AG08395 (cell line): Measurements from ENCODE around the gene KLHL26.
"Not testable (repeated sequence)": the region's sequence is repeated elsewhere in the genome, so short reads cannot be mapped to it uniquely, and the experiment has no call there.

Experiments used
- DNase-seq: peaks from one replicate; pipeline ENCODE4 v3.0.0; 2012; ENCODE audit warnings: mixed read lengths, low spot score

Gene KLHL26

GRCh38 chr19:18663940-18664530 lies 27.2 kb downstream of the KLHL26 start:
- no peak for DNase-seq

GRCh38 chr19:18665771-18666202 lies 29.0 kb downstream of the KLHL26 start:
- DNase-seq, result no peak

GRCh38 chr19:18666317-18666716 lies 29.5 kb downstream of the KLHL26 start:
- DNase-seq, result no peak

GRCh38 chr19:18666784-18667183 lies 30.0 kb downstream of the KLHL26 start:
- DNase-seq, result no peak

- no peak for DNase-seq
Observed at GRCh38 chr19:18667531-18668251, 30.9 kb downstream of the KLHL26 start.

- DNase-seq, result no peak
Observed at GRCh38 chr19:18668252-18668631, 31.4 kb downstream of the KLHL26 start.

GRCh38 chr19:18668744-18669523 lies 32.1 kb downstream of the KLHL26 start:
- no peak for DNase-seq

GRCh38 chr19:18669524-18669817 lies 32.6 kb downstream of the KLHL26 start:
- DNase-seq, result no peak

- DNase-seq, result no peak
Observed at GRCh38 chr19:18669883-18670282, 33.1 kb downstream of the KLHL26 start.

- DNase-seq, result no peak
Observed at GRCh38 chr19:18670312-18670711, 33.5 kb downstream of the KLHL26 start.

- DNase-seq, result no peak
Observed at GRCh38 chr19:18671303-18672043, 34.6 kb downstream of the KLHL26 start.

- no peak for DNase-seq
Observed at GRCh38 chr19:18672044-18672451, 35.2 kb downstream of the KLHL26 start.

GRCh38 chr19:18672606-18673337 lies 35.9 kb downstream of the KLHL26 start:
- DNase-seq, result peak; percentile 42

- no peak for DNase-seq
Observed at GRCh38 chr19:18674616-18675015, 37.8 kb downstream of the KLHL26 start.

- DNase-seq, result no peak
Observed at GRCh38 chr19:18675779-18676178, 39.0 kb downstream of the KLHL26 start.

GRCh38 chr19:18676692-18677091 lies 39.9 kb downstream of the KLHL26 start:
- no peak for DNase-seq

- no peak for DNase-seq
Observed at GRCh38 chr19:18677156-18677555, 40.3 kb downstream of the KLHL26 start.

GRCh38 chr19:18680148-18680547 lies 43.3 kb downstream of the KLHL26 start:
- not testable (repeated sequence) for DNase-seq

- no peak for DNase-seq
Observed at GRCh38 chr19:18682807-18683108, 45.9 kb downstream of the KLHL26 start.

- DNase-seq, result peak; percentile 100
Observed at GRCh38 chr19:18683109-18683957, 46.5 kb downstream of the KLHL26 start, which contains the start of gene CRTC1. TSS of gene CRTC1 (plus strand) at chr19:18683680. CDS start at chr19:18683703, 23 bp downstream.
